ENCODE results near the gene MAST1.
A peak's percentile ranks its signal among the peaks of the same experiment; 100 is the strongest.
"Not testable (repeated sequence)": the region's sequence is repeated elsewhere in the genome, so short reads cannot be mapped to it uniquely, and the experiment has no call there.

Gene MAST1

DNA sequence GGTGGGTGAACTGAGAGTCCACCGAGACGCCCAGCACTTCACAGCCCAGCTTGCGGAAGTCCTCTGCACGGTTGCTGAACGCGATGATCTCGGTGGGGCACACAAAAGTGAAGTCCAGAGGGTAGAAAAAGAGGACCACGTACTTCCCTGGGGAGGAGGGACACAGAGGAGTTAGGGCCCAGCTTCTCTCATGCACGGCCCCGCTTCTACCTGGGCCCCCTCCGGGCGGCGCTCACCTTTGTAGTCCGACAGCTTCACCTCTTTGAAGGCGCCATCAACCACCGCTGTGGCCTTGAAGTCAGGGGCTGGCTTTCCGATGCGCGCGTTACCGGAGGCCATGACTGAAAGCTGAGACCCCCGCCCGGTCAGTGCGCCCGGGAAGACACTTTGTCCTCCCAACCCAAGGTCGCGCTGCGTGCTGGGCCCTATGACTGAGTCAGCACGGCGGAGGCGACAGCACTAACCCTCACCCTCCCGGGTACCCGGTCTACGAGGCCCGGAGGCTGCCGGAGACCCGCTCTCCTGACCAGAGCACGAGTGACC is 37.3 kb upstream of the MAST1 start:
- DNase-seq (ENCODE audit: low read depth in 1 of 2, low spot score in 1 of 2): no peak

GRCh38 chr19:12801466-12802266 is 36.6 kb upstream of the MAST1 start, which contains the start of the genes PRDX2 and THSD8:
Gene PRDX2 (minus strand): TSS chr19:12801800. CDS start chr19:12801261, 539 bp downstream.
Gene THSD8 (plus strand): TSS chr19:12802069. CDS start chr19:12802072, 3 bp downstream.
- peak in 1 of 2 donors; percentile 64 for DNase-seq (ENCODE audit: low read depth in 1 of 2, low spot score in 1 of 2)

- DNase-seq (ENCODE audit: low read depth in 1 of 2, low spot score in 1 of 2): no peak
These were observed 35.8 kb upstream of the MAST1 start for GRCh38 chr19:12802267-12803106.

DNA sequence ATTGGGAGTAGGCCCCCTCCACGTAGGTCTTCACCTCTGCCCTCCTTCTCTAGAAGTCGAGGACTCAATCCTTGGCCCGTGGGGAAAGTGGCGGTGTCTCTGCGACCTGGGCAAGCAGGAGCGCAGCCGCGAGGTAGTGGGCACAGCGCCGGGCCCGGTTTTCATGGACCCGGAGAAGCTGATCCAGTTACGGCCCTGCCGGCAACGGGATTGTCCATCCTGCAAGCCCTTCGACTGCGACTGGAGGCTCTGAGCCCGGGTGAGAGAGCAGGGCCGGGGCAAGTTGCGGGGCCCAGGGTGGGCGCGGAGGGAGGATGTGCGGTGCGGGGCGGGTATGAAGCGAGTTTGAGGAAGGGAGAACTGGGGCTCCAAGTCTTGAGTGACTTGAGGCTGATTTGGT is 34.3 kb upstream of the MAST1 start:
- no peak for DNase-seq (ENCODE audit: low read depth in 1 of 2, low spot score in 1 of 2)

- DNase-seq (ENCODE audit: low read depth in 1 of 2, low spot score in 1 of 2): peak; percentile 82 to 83
These were observed 31.9 kb upstream of the MAST1 start, which contains the start of gene RNASEH2A for GRCh38 chr19:12806242-12807081. Gene RNASEH2A (plus strand): TSS chr19:12806584. CDS start chr19:12806674, 90 bp downstream.

- no peak for DNase-seq (ENCODE audit: low read depth in 1 of 2, low spot score in 1 of 2)
These were observed 23.2 kb upstream of the MAST1 start for GRCh38 chr19:12815088-12815487.

GRCh38 chr19:12817188-12817587 is 21.1 kb upstream of the MAST1 start:
- not testable (repeated sequence) for DNase-seq (ENCODE audit: low read depth in 1 of 2, low spot score in 1 of 2)

- DNase-seq (ENCODE audit: low read depth in 1 of 2, low spot score in 1 of 2): not testable (repeated sequence)
These were observed 20.5 kb upstream of the MAST1 start for GRCh38 chr19:12817810-12818209.

DNA sequence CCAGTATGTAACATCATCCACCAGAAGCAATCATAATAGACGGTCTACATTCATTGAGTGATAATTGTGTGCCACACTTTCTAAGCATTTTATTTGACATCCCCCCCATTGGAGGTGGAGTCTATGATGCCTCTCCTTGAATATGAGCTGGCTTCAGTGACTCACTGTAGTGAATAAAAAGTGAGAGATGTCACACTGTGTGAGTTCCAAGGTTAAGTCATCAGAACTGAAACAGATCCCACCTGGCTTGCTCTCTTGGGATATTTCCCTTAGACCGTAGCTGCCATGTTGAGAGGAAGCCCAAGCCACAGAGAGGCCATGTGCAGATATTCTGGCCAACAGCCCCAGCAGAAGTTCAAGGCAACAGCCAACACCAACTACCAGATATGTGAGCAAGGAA is 16.6 kb upstream of the MAST1 start:
- no peak for DNase-seq (ENCODE audit: low read depth in 1 of 2, low spot score in 1 of 2)

DNA sequence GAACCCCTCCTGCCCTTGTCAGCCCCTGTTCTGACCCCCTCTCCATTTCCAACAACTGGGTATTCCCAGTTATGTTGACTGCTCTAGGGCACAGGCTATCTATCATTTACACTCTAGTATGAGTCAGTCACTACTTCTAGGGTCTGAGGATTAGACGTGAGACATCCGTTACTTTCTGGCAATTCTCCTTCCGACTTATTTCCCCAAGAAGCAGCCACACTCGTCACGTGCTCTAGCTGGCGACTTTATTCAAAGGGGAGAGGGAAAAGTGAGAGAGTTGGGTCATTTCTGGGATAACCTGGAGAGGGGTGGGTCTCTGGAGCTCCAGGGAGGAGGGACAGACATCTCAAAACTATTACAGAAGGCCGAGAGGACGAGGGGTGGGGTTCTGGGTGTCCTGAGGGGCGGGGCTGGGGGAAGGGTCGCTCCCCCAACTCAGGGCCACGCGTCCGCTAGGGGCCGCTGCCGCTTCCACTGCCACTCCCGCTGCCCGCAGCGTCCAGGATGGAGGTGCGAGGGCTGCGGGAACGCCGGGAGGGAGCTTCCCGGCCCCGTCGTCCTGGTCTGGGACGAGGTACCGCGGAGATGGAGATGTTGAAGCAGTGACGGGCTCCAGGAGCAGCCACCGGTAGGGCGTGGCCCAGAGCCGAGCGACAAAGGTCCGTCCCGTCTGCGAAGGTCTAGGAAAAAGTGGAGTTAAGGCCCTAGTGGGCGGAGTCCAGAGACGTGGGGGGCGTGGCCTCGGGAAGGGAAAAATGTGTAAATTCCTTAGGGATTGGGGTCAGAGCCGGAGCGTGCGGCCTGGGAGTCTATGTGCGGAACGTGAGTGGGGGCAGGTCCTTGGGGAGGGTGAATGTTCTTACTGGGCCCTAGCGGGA is 12.8 kb upstream of the MAST1 start:
- DNase-seq (ENCODE audit: low read depth in 1 of 2, low spot score in 1 of 2): no peak

DNA sequence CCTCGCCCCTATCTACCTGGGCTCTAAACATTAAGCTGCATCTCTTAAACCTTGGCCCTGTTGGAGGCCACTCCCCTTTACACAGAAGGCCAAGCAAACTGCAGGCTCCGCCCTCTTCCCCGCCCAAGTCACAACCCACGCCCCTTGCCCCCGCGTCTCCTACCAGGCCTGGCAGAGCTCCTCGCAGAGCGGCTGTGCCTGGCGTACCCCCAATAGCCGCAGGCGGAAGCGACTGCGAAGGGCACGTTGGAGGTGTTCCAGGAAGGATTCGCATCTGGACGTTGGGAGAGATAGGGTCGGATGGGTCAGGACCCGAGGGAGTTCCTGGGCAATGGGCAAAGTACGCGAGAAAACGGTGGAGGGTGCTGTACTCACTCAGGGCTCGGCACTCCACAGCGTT is 9.8 kb upstream of the MAST1 start:
- no peak for DNase-seq (ENCODE audit: low read depth in 1 of 2, low spot score in 1 of 2)

DNA sequence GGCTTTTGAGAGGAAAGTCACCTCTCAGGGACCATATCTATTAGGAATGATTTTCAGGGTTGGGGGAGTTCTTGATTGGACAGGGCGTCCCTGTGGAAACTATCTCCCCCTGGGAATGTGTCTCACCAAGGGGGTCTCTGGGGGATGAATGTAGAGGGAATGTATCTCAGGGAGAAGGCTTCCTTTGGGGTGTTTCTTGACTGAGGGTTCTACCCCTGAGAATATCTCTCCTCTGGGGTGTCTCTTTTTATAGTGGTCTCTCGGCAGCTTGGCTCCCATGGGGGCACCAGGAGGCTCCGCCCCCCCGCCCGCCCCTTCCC is 4.9 kb upstream of the MAST1 start:
- no peak for DNase-seq (ENCODE audit: low read depth in 1 of 2, low spot score in 1 of 2)

DNA sequence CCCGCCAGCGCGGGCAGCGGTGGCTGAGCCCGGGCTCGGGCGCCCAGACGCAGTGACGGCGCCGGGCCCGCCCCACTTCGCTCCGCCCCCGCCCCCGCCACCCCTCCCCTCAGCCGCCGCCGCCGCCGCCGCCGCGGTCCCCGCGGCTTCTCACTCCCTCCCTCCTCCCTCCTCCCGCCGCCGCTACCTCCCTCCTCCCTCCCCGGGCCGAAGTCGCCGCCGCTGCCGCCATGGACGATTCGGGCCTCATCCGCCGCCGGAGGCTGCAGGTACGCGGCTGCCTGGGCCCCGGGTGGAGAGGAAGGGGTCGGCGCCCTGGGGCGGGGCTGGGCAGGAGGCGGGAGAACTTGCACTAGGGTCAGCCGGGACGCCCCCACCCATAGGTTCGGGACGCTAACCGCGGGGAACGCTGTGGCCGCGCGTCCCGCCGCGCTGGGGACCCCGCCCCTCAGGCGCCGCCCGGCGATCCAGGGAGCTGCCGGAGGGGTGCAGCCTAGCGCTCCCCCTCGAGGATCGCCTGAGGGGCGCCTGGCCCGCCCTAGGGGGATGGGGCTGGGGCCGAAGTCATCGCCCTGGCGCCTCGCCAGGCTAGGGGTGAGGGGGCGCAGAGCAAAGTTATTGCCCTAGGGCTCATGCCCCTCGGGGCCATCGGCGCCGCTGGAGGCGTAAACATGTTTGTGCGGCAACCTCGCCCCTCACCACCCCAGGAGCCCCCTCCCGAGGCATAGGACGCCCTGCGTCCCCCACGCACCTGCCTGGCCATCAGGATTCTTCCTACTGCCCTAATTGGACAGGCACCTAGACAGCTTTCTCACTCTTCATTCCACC is 4.4 kb upstream of the MAST1 start:
- DNase-seq (ENCODE audit: low read depth in 1 of 2, low spot score in 1 of 2): no peak

GRCh38 chr19:12834566-12834943 is 3.8 kb upstream of the MAST1 start, which contains the start of gene RTBDN:
Gene RTBDN (minus strand): TSS chr19:12834579. CDS start chr19:12829979, 4,600 bp downstream.
- DNase-seq (ENCODE audit: low read depth in 1 of 2, low spot score in 1 of 2): no peak

- no peak for DNase-seq (ENCODE audit: low read depth in 1 of 2, low spot score in 1 of 2)
These were observed 3.1 kb upstream of the MAST1 start for GRCh38 chr19:12834976-12835757.

DNA sequence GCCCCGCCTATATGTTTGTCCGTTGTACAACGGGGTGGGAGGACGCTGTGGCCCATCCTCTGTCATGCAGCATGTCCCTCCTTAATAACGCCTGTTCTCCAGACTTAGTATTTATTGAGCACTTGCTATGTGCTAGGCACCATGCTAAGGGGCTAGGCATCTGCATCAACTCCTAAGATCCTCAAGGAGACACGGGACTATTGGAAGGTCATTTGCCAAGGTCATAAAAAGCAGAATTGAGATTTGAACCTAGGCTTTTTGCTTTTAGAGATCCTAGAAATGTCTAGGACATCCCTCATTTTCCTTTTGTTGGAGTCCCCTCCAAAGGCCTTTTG is 1.8 kb upstream of the MAST1 start:
- no peak for DNase-seq (ENCODE audit: low read depth in 1 of 2, low spot score in 1 of 2)

DNA sequence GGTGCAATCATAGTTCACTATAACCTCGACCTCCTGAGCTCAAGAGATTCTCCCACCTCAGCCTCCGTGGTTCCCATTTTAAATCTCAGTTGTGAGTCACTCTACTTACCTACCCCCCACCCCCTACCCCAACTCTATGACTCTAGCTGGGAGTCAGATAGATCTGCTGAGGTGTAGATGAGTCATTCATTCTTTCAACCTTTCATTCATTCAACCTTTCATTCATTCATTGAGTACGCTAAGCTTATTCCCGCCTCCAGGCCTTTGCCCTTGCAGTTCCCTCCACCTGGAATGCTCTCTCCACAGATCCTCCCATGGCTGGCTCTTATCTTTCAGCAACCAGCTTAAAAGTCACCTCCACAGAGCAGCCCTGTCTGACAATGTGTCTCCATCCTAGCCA is 1.1 kb upstream of the MAST1 start:
- no peak for DNase-seq (ENCODE audit: low read depth in 1 of 2, low spot score in 1 of 2)

Measured in activated CD4-positive, alpha-beta T cell treated with anti-CD3 and anti-CD28 coated beads, Interleukin-2, amount 50 U/mL, for 24 hours (primary cell).